Gastroesophageal sphincter (tissue), 3 donors: ENCODE results near the gene C6orf15.

Experiments used
- CTCF ChIP-seq, 4 experiments: fragments of 200-600 bp in 2 of 4; fragments of 450-650 bp in 2 of 4; sonication (generic) in 1 of 4; IDR thresholded peaks; one replicate each; pipeline ENCODE4 v1.5.1; 2017 to 2019; ENCODE audit warnings: antibody characterized with exemption in 4 of 4, mild to moderate bottlenecking in 2 of 4, moderate library complexity in 2 of 4
- EP300 ChIP-seq: sonication (generic); formaldehyde crosslinking; IDR thresholded peaks from one replicate; pipeline ENCODE4 v1.6.1; 2017; ENCODE audit warnings: antibody characterized with exemption, mild to moderate bottlenecking
- POLR2A ChIP-seq, 2 donors: fragments of 450-650 bp; IDR thresholded peaks; one replicate each; pipeline ENCODE4 v1.6.1; 2017; ENCODE audit warnings: antibody characterized with exemption in 2 of 2, mild to moderate bottlenecking in 2 of 2, moderate library complexity in 1 of 2

DNA sequence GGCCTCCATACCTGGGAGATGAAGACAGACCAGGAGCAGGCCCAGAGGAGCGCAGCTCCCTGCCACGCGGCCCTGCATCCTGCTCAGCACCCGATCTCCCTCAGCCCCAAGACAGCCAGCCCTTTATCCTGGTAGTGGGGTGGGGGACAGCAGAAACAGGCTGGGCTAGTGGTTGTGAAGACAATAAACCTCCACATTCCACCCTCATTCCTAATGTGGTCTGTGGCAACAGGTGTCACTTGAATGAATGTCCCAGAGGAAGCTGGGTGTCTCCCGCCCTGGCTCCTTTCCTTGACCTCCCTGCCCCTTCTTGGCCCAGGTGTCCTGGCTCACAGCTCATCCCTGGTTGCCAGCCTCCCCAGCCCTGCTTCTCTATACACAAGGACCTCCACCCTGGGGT lies at the start of gene C6orf15:
- TF ChIP-seq CTCF (IDR thresholded peaks at IDR 0.05), result no peak
- TF ChIP-seq EP300, result no peak
- TF ChIP-seq POLR2A (IDR thresholded peaks at IDR 0.05), result no peak
